Measurements from ENCODE around the gene SURF1. TPM values are rescaled to one million over a fixed set of nuclear protein-coding genes. Genes with fewer than 3 reads are reported as not detected.

SURF1 gene
- total and polyA plus RNA-seq, 10 of the 15 experiments (the other 5 are each of a cell fraction or from before 2014, with no cell fraction given): 17.9 to 46.4 (median 29.6) TPM

DNA sequence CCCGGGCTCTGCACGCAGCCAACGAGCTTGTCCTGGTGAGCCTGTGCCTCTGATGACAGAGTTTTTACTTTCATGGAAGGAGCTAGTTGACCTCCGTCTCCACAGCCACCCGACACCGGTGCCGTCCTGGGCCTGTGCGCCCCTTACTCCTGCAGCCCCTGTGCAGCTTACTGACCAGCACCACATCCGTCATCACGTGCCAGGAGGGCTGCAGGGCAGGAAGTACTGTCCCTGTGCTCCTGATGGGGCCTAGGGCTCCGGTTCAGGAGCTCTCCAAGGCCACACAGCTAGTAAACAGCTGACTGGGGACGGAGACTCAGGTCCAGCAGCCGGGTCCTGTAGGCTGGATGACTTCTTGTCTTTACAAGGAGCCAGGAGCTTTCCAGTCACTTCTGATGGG, 30.1 kb upstream of the SURF1 start:
- H2AFZ ChIP-seq (ENCODE audit: control insufficient read depth, low read depth, low read length): no peak overlapping the region
- SMC1A ChIA-PET (ENCODE audit: uncharacterized antibody, unreplicated experiment): no interaction called here
- H3K27ac ChIP-seq (ENCODE audit: control insufficient read depth, insufficient read depth): no peak overlapping the region
- TF ChIP-seq HCFC1 (IDR thresholded peaks at IDR 0.05; ENCODE audit: low read length): no peak
- no peak for TF ChIP-seq MTA3 (IDR thresholded peaks at IDR 0.05; ENCODE audit: borderline replicate concordance, low read length)
- TF ChIP-seq, protein P1, sequence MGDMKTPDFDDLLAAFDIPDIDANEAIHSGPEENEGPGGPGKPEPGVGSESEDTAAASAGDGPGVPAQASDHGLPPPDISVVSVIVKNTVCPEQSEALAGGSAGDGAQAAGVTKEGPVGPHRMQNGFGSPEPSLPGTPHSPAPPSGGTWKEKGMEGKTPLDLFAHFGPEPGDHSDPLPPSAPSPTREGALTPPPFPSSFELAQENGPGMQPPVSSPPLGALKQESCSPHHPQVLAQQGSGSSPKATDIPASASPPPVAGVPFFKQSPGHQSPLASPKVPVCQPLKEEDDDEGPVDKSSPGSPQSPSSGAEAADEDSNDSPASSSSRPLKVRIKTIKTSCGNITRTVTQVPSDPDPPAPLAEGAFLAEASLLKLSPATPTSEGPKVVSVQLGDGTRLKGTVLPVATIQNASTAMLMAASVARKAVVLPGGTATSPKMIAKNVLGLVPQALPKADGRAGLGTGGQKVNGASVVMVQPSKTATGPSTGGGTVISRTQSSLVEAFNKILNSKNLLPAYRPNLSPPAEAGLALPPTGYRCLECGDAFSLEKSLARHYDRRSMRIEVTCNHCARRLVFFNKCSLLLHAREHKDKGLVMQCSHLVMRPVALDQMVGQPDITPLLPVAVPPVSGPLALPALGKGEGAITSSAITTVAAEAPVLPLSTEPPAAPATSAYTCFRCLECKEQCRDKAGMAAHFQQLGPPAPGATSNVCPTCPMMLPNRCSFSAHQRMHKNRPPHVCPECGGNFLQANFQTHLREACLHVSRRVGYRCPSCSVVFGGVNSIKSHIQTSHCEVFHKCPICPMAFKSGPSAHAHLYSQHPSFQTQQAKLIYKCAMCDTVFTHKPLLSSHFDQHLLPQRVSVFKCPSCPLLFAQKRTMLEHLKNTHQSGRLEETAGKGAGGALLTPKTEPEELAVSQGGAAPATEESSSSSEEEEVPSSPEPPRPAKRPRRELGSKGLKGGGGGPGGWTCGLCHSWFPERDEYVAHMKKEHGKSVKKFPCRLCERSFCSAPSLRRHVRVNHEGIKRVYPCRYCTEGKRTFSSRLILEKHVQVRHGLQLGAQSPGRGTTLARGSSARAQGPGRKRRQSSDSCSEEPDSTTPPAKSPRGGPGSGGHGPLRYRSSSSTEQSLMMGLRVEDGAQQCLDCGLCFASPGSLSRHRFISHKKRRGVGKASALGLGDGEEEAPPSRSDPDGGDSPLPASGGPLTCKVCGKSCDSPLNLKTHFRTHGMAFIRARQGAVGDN (IDR thresholded peaks at IDR 0.05): no peak
- no peak for TF ChIP-seq EP300 (IDR thresholded peaks at IDR 0.05; ENCODE audit: borderline replicate concordance in 1 of 2, control insufficient read depth in 1 of 2, low read depth in 2 of 2, low read length in 2 of 2)
- no peak for TF ChIP-seq TCF7 (IDR thresholded peaks at IDR 0.05; ENCODE audit: borderline replicate concordance)
- TF ChIP-seq ZNF622 (IDR thresholded peaks at IDR 0.05): no peak
- no peak for TF ChIP-seq RAD21 (IDR thresholded peaks at IDR 0.05; ENCODE audit: insufficient read depth, low read depth, low read length)
- ATAC-seq (no peak), FAIRE-seq (no peak), DNase-seq (ENCODE audit: low read depth, low spot score) (no peak)
- H3K4me2 ChIP-seq (ENCODE audit: control insufficient read depth, insufficient read depth): no peak overlapping the region
- no peaks in the 10 kb centered on the region for H3K27me3 ChIP-seq (replicated peaks in 1 of 2; ENCODE audit: control insufficient read depth in 2 of 2, insufficient read depth in 2 of 2, low read length in 1 of 2)
- H3K4me3 ChIP-seq: no peak overlapping the region
- H3K9me3 ChIP-seq (replicated peaks; ENCODE audit: control insufficient read depth, insufficient read depth, low read length): no peaks in the 10 kb centered on the region
- H4K20me1 ChIP-seq (ENCODE audit: control insufficient read depth, insufficient read depth): no peaks in the 10 kb centered on the region
- BruUV-seq (replicated peaks): no TSS peak
- intact Hi-C loops (cut with micrococcal nuclease; ENCODE audit: unreplicated experiment): no loop called here
- no peaks in the 10 kb centered on the region for H3K4me1 ChIP-seq (ENCODE audit: control insufficient read depth, insufficient read depth, low read length)
- POLR2A ChIA-PET: no interaction called here
- in situ Hi-C loops (cut with MboI): no loop called here
- H3K36me3 ChIP-seq (ENCODE audit: control insufficient read depth in 2 of 2, insufficient read depth in 2 of 2, low read length in 1 of 2): no peaks in the 10 kb centered on the region
- 46% methylated on average over 13 of the region's 13 CpGs for WGBS (ENCODE audit: insufficient coverage, insufficient replicate concordance, low lambda C conversion rate, missing lambda C conversion rate)
- no peaks in the 10 kb centered on the region for H3K79me2 ChIP-seq (ENCODE audit: control insufficient read depth, insufficient read depth, low read length)
- CTCF ChIA-PET: interaction anchor here (0.6 to 1.3 kb wide), 2 partner anchors 10 to 110 kb away, joined by 3 read pairs; partner anchors contain the start of gene STKLD1
- H3K9ac ChIP-seq (ENCODE audit: control insufficient read depth, insufficient read depth, low read length): no peak overlapping the region
- RAD21 ChIA-PET (ENCODE audit: unreplicated experiment): no interaction called here
